Limb (tissue), 2 donors: Measurements from ENCODE around the gene FXYD6.

Source experiments
- DNase-seq, 2 donors: peaks; one replicate each; pipeline ENCODE4 v3.0.0-alpha.2; 2016; ENCODE audit errors: extremely low spot score in 2 of 2

Gene FXYD6

DNA sequence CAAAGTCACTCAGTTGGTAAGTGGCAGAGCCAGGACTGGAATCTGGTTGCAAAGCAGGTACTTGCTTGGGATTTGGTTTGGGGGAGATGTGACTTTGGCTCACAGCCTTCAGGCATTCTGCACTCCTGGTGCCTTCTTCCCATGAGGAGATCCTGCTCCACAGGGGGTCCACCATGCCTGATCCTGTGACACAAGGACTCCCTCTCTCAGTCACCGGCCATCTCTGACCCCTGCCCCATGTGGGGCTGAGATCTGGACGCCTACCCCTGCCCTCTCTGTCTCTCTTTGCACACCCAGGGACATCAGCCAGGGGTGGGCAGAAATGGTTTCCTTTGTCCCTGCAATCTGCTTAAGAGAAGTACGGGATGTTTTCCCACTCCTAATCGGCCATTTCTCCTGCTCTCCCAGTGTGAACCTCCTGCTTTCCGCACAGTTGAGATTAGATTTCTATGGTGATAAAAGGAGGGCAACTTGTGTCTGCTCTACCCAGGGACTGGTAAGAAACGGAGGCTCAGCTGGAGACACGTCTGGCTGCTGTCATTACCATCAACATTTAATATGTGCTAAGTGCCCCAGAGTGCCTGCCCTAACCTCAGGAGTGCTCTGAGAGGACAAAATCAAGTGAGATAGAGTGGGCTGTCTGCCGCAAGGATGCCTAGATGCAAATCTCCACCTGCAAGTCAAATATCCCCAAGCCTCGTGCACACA is 11.1 kb upstream of the FXYD6 start:
- no peak for DNase-seq

DNA sequence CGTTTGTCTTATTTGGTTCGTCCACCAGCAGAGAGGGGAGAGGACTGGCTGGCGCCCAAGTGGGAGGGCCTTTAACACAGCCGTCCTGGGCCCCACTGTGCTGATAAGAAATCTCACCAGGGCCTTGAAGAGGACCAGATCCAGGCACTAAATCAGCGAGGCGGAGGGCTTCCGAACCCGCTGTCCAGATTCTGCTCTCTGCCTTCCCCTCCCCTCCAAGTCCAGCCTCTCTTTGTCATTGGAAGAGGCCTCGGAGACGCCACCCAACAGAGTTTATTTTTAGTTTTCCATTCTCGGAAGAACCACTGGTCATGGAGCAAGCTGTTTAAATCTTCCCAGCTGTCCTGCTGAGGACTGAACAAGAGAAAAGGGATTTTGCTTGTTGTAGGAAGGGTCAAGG is 9.3 kb upstream of the FXYD6 start:
- DNase-seq = peak; percentile 60 to 62

DNA sequence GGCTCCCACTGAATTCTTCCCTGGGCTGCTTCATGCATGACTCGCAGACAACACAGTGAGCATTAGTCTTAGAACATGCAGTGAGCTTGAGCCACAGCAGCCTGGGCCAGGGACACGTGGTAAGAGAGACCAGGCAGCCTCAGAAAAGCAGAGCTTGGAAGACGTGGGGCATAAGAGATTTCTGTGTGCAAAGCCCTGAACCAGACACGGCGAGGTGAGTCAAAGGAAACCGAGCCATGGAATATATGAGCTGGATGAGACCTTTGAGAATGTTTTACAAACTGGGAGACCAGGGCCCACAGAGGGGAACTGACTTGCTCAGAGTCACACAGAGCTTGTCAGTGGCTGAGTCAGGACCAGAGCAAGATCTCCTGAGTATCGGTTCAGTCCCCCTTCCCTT is 8.5 kb upstream of the FXYD6 start:
- DNase-seq = no peak

DNA sequence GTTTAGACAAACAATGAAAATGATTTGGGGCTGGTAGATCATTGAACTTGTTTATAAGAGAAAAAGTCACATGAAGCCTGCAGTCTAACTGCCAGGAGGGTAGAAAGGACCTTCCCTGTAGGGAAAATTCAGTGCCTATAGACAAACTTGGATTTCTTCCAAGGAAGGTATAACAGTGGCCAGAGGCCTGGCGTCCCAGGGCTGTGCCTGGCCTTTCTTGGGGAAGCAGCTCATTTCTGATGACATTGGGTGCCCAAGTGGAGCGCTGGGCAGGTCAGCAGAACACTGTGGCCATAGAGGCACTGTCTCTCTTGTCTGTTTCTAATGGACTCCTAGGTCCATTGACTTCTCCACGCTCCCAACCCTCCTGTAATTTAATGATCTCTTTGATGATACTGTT is 6.6 kb upstream of the FXYD6 start:
- no peak for DNase-seq

DNA sequence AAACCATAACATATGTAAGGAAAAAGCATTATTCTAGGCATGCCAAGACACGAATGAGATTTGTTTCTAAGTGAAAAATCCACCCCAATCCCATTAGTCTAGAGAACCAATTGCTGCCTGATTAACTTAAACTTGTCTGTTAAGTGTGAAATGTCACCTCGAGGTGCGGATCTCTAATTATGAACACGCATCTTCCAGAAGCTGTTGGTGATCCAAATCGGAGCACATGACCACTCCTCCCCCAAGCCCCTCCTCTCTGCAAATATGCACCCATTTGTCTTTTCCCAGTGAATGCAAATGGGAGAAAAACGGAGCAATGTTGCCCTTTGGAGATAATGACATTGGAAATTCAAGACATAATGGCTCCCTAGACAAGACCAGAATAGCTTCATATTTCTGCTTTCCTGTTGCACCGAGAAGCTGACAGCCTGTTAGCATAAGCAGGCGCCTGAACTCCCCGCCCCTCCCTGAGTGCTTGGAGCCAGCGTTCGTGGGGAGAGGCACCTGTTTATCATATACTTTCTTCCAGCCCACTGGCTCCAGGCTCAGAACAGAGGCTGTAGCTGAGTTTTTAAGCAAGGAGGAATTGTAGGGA is 6.0 kb upstream of the FXYD6 start:
- no peak for DNase-seq

DNA sequence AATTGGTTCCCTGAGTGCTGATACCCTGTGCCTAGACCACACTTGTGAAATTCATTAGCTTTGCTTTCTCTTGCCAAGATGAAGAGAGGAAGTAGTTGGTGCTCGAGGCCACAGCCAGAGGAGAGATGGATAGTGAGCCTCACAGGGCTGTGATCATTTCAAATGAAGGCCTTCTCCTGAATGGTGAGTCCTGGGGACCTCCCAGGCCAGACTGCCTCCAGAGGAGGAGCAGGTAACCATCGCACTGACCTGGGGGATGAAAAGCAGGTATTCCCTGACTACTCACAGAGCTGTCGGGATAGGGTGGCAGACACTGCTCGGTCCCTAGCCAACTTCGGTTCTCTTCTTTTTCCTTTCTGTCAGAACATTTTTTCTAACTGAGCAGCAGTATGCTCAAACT is 4.8 kb upstream of the FXYD6 start:
- DNase-seq = no peak

DNA sequence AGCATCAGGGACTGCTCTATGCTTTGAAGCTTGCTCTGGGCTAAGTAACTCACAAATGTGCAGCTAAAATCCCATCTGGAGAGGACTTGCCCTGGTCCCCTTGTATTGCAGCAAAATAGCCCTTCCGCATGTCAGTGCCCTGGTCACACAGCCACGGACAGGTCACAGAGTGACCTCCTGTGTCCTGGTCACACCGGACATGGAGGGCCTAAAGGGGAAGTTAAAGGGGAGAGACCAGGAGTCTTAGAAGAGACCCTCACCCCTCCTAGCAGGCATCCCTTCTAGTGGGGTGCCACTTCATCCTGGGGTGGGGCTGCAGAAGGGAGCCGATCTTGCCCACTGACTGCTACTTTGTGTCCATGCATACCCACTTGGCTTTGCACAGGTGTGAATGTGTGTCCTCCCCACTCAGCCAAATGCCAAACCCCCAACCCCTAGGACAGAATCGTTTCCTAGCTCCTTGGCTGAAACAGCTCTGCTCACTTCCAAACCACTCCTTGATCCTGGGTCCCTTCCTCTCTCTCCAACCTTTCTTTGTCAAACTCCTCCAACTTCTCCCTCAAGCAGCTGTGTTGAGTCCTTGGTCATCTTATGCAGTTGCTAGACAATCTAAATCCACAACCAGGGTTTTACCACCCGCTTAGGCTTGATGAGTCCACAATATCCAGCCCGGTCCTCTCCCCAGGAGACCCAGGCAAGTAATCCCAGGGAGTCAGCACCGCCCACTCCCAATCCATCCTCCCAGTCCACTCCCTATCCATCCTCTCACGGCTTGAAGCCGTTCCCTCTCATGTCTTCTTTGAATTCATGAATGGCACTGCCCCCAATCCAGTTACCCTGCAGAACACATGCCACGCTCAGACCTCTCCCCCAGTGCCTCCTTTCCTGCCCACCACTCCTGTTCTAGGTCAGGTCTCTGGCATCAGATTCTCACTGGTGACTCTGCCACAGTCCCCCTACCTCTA is 3.3 kb upstream of the FXYD6 start:
- DNase-seq = no peak

DNA sequence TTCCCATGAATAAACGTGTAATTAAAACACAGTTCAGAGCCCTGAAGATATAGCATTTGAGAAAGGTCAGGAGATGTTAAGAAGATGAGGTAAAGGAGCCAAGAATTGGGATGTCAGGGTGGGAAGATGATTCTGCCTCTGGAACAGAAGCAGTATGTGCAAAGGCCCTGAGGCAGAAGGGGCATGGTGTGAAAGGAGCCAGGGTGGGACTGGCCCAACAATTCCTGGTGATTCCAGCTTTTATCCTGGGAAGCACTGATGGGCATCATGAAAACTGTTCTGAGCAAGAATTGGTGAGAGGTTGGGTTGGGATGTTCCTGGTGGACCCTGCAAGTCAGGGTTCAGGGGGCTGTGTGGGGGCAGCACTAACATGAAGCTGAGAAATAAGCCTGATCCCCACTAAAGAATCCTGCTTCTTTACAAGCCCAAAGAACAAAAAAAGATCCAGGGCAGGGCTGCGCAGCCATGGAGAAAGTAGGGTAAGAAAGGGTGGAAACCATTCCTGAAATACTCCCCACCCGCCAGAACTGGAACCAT is 2.5 kb upstream of the FXYD6 start:
- DNase-seq = no peak

DNA sequence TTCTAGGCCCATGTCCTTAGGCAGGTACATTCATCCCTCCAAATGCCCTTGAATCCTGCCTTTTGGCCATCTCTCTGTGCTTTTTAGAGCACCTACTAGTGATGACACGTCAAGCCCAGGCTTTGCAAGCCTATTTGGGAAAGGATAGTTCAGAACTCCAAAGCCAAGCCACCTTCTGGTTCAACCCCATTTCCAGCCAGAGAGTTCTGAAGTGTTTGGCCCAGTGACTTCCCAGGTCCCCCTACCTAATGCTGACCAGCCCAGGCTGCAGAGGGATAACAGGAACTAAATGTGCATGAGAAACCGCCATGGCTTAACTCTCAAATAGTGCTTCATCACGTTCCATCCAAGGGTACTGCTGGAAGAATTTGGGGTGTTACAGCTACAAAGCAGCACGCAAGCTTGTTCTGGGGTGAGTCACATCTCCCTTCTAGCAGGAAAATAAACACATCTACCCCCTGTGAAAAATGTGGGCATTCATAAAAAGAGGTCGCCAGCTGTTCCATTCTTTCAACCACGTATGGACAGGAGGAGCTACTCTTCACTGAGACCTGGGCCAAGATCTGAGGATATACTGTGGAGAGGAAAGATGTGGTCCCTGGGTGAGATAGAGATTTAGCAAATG is 2.0 kb upstream of the FXYD6 start:
- DNase-seq = no peak

DNA sequence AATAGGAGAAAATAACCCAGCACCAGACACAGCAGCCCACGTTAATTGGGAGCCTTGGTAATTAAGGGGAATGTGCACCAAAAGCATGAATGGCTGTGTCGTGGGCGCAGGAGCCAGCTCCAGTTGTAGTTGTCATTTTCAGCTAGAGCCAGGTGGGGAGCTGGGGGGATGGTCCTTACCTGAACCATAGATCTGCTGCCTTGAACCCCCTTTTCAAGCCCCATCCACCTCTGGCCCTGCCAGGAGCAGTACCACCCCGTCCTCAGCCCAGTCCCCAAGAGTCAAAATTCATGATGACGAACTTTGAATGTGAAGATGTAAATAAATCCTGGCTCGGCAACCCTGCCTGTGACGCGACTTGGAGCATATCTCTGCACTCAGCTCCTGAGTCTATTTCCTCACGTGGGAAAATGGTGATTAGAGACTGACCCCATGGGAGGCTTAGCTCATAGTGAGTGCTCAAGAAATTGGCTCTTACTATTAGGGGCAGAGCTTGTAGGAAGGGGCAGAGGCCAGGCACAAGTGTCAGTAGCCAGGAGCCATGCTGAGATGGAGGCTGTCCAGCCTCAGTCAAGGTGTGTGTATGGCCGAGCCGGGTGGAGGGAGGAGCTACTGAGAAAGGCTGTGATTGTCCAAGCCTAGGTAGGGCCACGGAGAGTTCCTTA is 794 bp upstream of the FXYD6 start:
- no peak for DNase-seq

DNA sequence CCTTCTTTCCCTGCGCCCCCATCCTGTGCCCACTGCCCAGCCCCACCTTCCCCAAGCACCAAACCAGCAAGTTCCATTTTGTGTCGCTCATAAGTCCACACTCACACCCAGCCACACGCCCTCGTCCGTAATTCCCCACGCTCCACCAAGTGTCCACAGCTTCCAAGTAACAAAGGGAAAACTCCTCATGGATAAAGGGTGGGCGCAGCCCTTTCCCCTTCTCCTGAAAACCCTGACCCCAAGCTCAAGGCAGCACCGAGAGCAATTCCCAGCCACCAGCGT is 458 bp downstream of the FXYD6 start:
- peak in 1 of 2 donors; percentile 51 for DNase-seq

DNA sequence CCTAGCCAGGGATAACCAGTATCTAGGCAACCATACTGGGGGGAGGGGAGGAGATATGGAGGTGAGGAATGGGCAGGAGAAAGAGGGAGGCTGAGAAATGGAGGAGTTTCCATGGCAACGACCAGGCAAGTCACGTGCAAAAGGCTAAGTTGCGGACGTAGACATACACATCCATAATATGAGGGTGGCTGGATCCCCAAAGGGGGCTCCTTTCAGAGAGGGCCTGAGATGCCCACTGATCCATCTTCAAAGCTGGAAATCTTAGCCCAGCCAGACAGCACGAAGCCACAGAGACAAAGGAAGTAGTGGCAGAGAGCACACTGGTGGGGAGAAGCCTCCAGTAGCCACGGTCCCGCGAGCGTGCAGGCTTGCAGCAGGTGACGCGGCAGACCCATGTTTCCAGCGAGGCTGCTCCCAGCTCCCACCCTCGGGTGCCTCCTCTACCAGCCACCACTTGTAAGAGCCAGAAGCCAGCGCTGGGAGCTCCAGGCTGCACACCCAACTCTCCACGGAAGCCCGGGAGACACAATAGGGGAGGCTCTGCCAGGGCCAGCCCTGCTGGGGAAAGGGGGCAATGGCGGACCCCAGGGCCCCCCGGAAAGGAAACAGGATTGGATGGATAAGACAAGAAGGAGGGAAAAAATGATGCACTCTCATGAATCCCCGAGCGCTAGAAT is 938 bp downstream of the FXYD6 start:
- DNase-seq = peak in 1 of 2 donors; percentile 62

DNA sequence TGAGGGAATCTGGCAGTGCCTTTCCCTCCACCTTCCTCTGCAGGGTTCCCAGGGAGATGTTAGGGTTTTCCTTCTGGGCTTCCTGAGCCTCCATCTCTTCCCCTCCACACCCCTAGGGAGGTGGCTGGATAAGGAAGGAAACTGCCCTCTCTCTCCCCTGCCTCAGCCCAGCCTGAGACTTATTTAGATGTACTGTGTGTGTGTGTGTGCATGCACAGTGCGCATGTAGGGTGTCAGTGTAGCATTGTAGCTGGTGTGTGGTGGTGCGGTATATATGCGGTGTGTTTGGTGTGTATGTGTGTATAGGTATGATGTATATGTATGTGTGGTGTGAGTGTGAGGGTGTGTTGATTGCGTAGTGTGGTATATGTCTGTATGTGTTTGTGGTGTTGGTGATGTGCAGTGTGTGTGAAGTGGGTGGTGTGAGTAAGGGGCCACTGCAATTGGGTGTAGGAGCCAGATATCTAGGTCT is 1.5 kb downstream of the FXYD6 start:
- no peak for DNase-seq

DNA sequence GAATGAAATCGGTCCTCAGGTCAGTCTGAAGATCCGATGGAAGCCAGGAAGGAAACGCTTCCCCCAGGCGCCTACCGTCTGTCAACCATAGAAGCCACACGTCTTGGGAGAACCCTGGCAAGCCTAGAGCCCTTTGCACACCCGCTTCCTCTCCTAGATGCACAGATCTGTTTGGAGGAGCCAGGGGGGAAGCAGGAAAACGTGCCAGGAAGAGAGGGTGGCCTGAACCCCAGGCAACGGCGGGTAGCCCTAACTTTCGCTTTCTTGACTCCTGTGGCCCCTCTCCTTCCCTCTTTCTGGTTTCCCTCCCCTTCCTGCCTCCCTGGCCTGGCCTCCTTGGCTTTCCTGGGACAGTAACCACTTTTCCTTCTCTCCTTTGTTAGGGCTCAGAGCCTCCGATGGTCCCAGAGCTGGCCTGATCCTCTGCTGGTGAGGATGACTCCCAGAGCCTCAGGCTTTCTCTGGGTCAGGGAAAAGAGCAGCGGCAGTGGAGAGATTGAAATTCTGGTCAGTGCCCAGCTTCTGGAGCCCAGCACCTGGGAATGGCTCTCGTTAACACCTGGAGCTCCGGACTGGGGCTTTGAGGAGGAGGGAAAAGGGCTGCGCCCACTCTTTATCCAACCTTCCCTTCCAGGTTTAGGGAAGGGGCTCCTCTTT is 2.1 kb downstream of the FXYD6 start:
- no peak for DNase-seq

DNA sequence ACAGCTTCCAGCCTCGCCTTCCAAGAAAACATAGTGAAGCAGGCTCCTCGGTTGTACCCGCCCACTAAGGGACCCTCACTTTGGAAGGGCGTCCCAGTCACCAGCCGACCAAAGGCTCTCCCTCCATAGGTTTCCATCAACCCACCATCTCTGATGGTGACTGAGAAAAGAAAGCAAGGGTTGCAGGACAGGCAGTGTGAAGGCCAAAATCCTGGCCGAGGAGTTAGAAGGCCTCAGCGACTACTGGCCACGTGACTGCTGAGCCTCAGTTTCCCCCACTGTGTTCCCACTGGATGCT is 2.7 kb downstream of the FXYD6 start:
- DNase-seq = no peak

DNA sequence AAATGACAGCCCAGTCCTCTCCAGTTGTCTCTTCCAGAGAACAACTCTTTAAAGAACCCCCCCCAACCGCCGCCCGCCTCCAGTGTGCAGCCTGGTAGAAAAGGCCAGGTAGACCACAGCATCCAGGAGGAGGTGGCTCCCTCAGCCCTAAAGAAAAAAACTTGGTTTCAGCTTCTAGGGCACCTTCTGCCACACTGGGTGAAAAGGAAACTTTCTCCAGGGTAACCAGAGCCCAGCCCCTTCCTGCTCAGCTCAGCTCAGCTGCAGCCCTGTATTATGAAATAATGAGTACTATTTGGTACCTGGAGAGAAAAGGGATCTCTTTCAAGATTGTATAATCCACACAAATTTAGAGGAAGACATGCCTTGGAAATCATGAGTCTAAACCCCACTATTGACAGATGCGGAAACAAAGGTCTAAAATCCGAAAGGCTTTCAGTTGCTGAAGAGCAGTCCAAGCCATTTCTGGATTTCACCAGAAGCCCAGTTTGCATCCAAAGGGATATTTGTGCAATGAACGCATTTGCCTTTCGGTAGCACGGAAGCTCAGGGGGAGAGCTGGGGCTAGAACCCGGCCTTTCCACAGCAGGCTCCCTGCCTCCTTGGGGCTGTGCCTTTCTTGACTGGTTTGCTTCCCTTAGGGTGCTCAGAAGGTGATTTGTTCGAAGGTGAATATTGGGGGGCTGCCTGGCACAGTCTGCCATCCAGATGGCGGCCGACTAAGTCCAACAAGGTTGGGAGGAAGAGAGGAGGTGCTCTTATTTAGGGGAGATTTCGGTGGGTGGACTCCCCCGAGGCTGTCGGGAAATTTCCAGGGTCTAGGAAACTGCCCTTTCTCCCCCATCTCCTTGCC is 3.3 kb downstream of the FXYD6 start:
- no peak for DNase-seq

DNA sequence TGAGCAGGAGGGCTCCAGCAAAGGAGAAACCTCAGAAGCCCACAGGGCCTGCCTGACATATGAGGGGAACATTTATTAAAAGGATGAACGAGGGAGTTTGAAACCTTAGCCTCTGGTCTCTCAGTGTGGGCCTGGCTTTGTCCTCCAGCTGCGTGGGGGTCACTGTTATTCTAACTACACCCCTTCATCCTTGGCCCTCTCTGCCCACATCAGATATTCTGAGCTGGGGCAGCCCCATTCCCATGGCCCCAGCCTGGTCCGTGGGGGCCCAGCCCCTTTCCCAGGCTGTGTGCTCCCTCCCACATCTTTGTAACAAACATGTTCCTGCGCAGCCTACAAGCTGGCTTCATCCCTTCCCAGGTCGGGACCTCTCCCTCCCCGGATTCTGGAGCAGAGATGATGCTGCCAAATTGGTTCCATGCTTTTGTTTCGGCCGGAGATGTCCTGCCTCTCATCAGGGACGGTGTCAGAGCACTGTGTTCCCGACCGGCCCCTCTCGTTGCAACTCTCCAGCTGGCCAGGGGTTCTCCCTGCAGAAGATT is 4.0 kb downstream of the FXYD6 start:
- DNase-seq = no peak

DNA sequence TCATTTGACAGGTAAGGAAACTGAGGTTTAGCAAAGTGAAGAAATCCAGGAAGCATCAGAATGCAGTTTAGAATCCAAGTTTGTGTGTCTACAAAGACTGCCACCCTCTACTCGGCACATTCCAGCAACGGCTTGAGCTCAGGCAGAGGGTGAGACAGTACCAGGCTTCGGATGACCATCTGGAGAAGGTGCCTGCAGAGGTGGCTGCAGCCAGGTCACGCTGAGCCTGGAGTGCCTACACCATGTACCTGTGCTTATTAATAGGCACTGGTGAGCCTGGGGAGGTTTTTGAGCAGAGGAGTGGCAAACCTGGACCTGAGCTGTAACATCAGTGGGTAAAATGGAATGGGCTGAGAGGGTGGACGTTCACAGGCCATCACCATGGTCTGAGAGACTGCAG is 4.7 kb downstream of the FXYD6 start:
- DNase-seq = no peak

DNA sequence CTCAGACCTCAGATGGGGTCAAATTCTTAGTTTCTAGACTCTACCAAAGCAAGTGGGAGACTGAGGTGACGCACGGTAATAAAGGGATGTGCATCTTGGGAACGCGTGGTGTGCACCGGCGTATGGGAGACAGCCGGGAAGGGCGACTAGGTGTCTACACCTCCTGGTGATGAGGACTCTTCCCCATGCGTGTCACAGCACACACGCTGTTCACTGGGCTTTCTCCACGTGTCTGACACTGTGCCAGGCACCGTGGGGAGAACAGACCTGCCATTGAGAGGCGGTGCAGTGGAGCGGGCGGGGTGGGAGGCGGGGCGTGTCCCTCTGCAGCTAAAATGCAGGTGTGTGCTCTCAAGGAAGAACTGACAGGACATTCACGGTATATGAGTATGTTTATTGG is 5.3 kb downstream of the FXYD6 start:
- no peak for DNase-seq
